Activated effector memory CD4-positive, alpha-beta T cell treated with Interleukin-2 at 50 U/mL for 16 hours (primary cell): Measurements from ENCODE around the gene GALNT10.

ENCODE experiments used
- DNase-seq: peaks from one replicate; pipeline ENCODE4 v3.0.0-alpha.2; 2020

The GALNT10 gene

GRCh38 chr5:154388842-154389241, 198.3 kb downstream of the GALNT10 start:
- DNase-seq, result no peak

- DNase-seq, result no peak
Measured at GRCh38 chr5:154390096-154390495, 199.6 kb downstream of the GALNT10 start.

GRCh38 chr5:154390746-154391359, 200.3 kb downstream of the GALNT10 start:
- DNase-seq, result no peak

GRCh38 chr5:154391788-154392187, 201.3 kb downstream of the GALNT10 start:
- DNase-seq, result no peak

GRCh38 chr5:154393850-154394249, 203.3 kb downstream of the GALNT10 start:
- DNase-seq, result no peak

GRCh38 chr5:154394307-154394706, 203.8 kb downstream of the GALNT10 start:
- DNase-seq, result no peak

- DNase-seq, result no peak
Measured at GRCh38 chr5:154395407-154396106, 205.0 kb downstream of the GALNT10 start.

- DNase-seq, result no peak
Measured at GRCh38 chr5:154396128-154396527, 205.6 kb downstream of the GALNT10 start.

- no peak for DNase-seq
Measured at GRCh38 chr5:154397652-154398406, 207.3 kb downstream of the GALNT10 start.

GRCh38 chr5:154400678-154401077, 210.1 kb downstream of the GALNT10 start:
- DNase-seq, result no peak

GRCh38 chr5:154401355-154401754, 210.8 kb downstream of the GALNT10 start:
- no peak for DNase-seq

GRCh38 chr5:154401931-154402330, 211.4 kb downstream of the GALNT10 start:
- no peak for DNase-seq

- DNase-seq, result no peak
Measured at GRCh38 chr5:154402611-154403010, 212.1 kb downstream of the GALNT10 start.

GRCh38 chr5:154403234-154403633, 212.7 kb downstream of the GALNT10 start:
- no peak for DNase-seq

- DNase-seq, result no peak
Measured at GRCh38 chr5:154403776-154404387, 213.3 kb downstream of the GALNT10 start.

- DNase-seq, result peak; percentile 49
Measured at GRCh38 chr5:154405078-154405792, 214.7 kb downstream of the GALNT10 start.

GRCh38 chr5:154406231-154406630, 215.7 kb downstream of the GALNT10 start:
- DNase-seq, result no peak

- no peak for DNase-seq
Measured at GRCh38 chr5:154406826-154407225, 216.3 kb downstream of the GALNT10 start.

GRCh38 chr5:154408811-154409210, 218.3 kb downstream of the GALNT10 start:
- DNase-seq, result no peak

- DNase-seq, result no peak
Measured at GRCh38 chr5:154409230-154409840, 218.8 kb downstream of the GALNT10 start.

- DNase-seq, result no peak
Measured at GRCh38 chr5:154410008-154410407, 219.5 kb downstream of the GALNT10 start.

GRCh38 chr5:154410786-154411185, 220.3 kb downstream of the GALNT10 start:
- DNase-seq, result no peak
